ENCODE results near the gene THAP4.

Gene THAP4

DNA sequence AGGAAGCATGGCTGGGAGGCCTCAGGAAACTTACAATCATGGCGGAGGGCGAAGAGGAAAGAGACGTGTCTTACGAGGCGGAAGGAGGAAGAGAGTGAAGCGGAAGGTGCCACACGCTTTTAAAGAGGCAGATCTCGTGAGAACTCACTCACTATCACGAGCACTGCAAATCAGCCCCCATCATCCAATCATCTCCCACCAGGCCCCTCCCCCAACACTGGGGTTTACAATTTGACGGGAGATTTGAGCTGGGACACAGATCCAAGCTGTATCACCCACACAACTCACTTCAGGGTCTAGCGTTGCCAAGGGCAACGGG lies 83.5 kb downstream of the THAP4 start:
- no peak for DNase-seq (ENCODE audit: extremely low read depth in 1 of 2, low read depth in 1 of 2)

DNA sequence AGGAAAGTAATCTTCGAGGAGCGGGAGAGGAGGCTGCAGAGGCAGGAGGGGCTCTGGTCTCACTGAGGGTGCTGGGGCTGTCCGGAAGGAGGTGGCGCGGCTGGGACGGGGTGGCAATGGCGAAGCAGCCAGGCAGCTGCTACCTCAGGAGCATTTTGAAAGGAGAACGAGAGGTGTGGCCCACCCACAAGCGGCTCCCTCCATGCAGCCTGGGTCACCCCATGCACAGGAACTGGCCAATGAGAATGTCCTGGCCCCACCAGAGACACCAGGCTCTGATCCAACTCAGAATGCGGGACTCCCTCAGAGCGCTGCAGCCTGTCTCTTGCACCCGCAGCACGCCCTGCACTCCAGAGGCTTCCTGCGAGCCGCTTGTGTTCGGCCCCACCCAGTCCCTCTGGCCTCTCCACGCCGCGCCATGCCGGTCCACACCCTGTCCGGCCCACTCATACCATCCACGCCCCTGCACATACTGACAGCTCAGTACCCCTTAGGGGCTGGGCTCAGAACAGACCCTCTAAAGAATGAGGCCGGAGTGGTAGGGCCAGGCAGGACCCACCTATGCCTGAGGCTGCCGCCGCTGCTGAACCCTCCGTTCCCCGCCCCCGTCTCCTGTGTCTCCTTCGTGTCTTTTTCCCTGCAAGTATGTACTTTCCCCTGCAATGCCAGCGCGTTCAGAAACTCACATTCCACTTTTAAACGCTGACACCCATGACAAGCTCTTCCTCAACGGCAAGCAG lies 84.8 kb downstream of the THAP4 start:
- no peak for DNase-seq (ENCODE audit: extremely low read depth in 1 of 2, low read depth in 1 of 2)

DNA sequence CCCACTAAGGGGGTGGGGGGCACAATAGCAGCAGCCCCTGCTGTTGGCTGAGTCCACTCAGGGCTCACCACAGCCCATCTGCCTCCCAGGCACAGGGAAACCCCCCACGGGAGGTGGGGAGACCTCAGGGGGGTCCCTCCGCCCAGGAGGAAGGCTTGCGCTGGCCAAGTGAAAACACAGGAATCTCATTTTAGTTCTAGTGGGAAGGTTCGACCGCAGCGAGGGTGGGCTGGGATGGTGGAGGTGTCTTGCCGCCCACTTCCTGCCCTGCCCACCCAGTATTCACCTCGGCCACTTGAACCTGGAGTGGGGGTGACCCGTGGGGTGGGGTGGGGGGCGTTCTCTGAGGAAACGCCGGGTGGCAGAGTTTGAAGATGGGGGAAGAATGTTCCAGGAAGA lies 85.4 kb downstream of the THAP4 start:
- no peak for DNase-seq (ENCODE audit: extremely low read depth in 1 of 2, low read depth in 1 of 2)

DNA sequence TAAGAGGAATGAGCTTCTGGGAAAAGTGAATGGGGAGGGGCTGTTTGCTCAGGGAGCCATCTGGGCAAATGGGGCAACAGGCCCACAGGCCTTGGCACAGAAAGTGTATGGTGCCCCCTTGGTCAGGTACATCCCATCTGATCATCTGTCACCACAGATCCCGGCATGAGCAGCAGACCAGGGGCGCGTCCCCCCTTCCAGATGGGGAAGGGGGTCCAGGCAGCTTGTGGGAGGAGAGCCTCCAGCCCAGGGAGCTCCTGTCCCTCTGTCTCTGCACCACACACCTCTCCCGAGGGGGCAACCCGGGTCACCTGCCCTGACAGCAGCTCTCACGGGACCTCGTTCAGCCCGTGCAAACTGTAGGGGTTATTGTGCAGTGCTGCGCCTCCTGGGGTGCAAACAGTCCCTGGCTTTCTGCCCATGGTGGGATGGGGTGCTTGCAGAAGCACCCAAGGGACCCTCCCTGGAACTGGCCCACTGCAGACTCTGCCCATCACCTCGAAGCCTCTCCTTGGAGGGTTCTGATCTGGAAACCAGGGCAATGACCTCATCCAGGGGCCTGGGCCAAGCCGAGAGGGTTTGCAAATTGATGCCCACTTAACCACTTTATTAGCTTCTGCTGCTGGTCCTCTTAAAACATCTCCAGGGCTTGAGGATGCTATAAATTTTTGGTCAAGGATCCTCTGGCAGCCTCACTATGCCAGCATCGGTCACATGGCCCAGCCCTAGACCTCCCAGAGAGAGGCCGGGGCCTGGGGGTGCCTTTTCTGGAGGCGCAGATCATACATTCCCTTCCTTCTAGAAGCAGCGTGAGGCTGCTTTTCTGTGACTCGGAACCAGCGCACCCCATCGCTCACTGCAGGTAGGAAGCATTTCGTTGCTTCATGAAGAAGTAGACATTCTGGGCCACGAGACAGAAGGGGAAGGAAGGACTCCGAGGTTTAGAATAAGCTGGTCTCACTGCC lies 86.1 kb downstream of the THAP4 start:
- DNase-seq (ENCODE audit: extremely low read depth in 1 of 2, low read depth in 1 of 2), result no peak

DNA sequence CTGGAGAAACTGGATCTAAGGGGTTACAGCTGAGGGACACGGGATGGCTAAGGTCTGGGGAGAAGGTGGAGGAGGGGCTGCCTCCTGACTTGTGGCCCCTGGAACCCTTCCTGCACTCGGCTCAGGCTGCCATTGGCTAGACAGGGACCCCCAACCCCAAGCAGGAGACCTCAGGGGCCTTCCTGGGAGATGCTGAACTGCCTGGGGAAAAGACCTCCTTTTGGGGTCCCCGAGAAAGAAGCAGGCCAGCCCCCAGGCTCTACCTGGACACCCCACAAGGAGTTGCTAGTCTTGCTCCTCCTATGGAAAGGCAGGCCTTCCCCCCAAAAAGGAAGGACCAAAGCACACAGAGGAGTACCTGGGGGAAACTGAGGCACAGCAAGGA lies 88.5 kb downstream of the THAP4 start:
- DNase-seq (ENCODE audit: extremely low read depth in 1 of 2, low read depth in 1 of 2), result no peak

DNA sequence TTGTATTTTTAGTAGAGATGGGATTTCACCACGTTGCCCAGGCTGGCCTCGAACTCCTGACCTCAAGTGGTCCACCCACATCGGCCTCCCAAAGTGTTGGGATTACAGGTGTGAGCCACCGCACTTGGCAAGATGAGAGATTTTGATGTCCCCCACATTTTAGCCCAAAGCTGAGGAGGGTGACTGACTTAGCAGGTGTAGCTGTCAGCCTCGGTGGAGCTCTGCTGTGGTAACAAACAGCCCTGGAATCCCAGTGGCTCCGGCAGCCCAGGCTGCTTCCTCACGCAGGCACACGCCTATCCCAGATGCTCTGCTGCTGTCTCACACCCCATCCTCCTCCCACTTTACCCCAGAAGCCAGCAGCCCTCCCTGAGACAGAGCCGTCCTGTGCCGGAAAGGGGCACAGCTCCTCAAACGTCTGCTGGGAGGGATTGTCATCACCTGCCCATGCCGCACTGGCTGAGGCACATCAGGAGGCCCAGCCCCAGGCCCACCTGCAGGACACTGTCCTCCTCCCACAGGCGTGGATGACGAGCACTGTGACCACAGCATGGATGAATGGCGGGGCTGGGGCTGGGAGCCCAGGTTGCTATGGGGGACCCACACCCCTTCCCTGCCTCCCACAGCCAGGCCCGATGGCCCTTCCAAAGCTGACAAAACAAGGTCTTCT lies 89.0 kb downstream of the THAP4 start:
- DNase-seq (ENCODE audit: extremely low read depth in 1 of 2, low read depth in 1 of 2), result no peak

DNA sequence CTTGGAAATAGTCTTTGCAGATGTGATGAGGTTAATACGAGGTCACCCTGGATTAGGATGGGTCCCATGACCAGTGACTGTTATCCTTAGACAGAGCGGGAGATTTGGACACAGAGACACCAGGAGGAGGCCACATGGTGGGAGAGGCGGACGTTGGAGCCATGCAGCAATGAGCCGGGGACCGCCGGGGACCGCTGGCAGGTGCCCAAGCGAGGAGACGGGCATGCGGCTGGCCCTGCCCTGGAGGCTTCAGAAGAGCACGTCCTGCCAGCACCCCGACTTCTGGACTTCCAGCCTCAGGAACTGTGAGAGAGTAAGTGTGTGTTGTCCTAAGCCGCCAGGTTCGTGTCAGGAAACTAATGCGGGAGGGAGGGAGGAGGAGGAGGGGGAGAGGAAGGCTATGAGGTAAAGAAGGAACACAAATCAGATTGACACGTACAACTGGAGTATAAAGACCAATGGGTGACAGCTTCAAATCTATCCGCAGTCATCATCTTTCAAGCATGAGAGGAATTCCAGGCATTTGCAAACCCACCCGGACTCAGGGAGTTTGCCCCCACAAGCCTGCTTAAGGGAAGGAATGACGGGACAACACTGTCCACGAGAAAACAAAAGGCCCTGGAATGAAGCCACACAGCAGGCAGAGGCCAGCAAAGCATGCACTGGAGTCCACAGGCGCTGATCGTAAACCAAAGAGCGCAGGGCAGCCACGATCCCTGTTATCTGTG lies 90.0 kb downstream of the THAP4 start:
- no peak for DNase-seq (ENCODE audit: extremely low read depth in 1 of 2, low read depth in 1 of 2)

DNA sequence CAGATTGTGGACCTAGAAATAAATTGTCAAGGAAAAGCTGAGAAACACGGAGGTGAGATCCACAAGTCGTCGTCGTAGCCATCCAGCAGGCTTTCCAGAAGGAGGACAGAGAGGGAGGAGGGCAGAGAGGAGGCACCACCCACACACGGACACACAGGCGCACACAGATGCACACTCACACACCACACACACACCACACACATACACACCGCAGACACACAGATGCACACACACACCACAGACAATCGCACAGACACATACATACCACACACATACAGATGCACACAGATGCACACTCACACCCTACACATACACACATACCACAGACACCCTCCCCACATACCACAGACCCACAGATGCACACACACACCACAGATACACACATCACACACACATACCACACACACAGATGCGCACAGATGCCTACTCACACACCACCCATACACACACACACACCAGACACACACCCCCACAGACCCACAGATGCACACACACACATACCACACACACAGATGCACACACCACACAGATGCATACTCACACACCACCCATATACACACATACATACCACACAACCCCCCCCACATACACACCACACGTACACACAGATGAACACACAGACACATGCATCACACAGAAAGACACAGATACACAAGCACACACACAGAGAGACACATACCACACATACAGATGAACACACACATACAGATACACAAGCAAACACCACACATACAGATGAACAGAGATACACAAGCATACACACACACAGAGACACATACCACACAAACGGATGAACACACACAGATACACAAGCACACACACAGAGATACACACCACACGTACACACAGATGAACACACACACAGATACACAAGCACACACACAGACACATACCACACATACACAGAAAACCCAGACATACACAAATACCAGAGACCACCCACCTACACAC lies 91.2 kb downstream of the THAP4 start:
- no peak for DNase-seq (ENCODE audit: extremely low read depth in 1 of 2, low read depth in 1 of 2)

DNA sequence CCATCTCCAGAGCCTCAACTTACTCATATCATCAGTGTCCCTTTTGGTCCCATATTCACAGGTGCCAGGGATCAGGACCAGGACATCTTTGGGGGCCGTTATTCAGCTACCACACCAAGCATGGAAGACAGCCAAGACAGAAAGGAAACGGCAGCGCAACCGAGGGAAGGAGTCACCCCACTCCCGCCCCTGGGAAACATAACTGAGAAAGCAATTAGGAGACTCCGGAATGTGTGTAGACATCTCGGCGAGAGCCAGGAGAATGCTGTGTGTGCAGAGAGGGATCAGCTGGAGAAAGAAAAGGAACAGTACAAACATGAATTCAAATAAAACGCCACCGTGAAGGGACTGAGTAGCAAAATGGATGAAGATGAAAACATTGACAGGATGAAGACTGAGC lies 91.9 kb downstream of the THAP4 start:
- DNase-seq (ENCODE audit: extremely low read depth in 1 of 2, low read depth in 1 of 2), result no peak

DNA sequence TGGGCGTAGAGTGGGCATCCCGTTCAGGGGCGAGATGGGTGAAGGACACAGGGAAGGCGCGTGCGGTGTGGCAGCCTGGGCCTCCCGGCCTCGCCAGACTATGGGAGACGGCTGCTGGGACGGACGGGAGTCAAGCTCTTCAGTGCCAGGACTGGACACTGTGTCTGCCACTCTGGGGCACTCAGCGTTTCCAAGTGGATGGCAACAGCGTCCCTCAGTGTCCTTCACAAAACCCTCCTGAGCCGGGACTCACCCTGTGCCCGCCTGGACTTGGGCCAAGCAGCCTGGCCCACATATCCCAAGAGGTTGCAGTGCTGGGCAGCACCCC lies 94.7 kb downstream of the THAP4 start:
- DNase-seq (ENCODE audit: extremely low read depth in 1 of 2, low read depth in 1 of 2), result no peak

DNA sequence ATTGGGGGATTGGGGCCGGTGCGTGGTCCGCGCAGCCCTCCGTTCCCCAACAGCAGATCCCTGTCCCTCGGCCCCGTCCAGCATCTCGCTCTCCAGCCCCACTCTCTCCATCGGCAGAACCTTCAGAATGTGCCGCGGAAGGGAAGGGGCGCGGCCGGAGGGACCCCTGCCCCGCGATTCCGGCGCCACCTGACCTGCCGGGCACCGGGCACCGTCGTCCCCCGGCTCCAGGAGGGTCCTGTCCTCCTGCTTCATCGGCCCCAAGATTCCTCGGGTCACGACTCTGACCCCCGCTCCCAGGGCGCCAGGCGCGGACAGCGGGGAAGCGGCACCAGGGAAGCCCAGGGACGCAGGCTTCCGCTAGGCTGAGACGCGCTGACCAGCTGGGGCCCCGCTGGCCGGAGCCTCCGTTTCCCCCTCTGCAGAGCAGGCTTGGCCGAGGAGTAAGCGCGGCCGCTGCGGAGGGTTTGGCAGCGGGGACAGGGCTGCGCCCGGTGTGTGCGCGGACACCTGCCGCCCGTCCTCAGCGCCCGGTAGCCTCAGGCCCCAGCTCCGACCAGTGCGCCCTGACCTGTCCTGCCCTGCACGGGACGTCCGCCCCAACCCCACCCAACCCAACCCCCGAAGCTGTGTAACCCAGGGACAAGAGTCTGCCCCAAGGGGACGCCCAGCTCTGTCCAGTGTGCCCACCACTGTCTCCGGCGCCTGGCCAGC lies 95.2 kb downstream of the THAP4 start:
- DNase-seq (ENCODE audit: extremely low read depth in 1 of 2, low read depth in 1 of 2), result no peak

DNA sequence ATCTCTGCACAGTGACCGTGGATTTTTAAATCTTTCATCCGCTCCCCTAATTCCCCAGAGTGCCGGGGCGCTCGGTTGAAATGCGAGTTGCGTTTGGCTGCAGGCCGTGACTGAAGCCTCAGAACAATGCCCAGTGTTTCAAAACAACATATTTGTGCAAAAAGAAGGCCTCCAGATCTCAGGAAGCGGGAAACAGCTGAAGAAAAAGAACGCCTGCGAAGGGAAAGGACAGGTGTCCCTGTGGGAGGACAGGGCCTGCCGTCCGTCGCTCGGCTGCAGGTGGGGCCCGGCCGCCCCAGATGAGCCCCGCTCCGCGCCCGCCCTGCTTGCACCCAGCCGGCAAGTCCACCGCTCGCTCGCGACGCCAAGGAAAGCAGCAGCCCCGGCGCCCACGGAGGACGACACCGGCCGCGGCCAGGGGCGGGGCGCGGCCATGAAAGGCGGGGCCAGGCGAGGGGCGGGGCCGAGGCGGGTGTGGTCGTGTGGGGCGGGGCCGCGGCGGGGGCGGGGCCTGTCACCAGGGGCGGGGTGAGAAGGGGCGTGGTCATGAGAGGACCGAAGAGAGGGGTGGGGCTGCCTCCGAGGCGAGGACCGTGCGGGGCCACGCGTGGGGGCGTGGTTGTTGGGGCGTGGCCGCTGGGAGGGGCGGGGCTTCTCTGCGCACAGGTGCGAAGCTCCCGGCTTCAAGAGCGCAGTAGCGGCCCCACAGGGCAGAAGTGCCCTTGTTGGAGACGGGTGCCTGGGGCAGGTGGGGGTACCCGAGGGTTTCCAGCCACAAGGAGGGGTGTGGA lies 96.0 kb downstream of the THAP4 start:
- DNase-seq (ENCODE audit: extremely low read depth in 1 of 2, low read depth in 1 of 2), result peak; percentile 21 to 40

DNA sequence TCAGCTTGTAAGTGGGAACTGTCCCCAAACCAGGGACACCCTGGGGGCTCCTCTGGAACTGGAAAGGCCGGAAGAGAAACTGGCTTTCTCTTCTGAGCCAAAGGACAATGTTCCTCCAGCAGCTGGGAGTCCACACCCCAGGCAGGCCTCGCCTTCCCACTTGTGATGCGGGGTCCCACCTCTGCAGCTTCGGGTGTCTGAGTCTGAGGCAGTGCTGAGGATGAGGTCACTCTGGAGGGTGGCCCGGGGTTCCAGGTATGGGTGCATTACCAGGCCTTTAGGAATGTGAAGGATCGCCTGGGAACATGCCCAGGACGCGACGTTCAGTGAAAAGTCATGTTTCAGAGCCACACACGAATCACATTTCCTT lies 96.6 kb downstream of the THAP4 start:
- no peak for DNase-seq (ENCODE audit: extremely low read depth in 1 of 2, low read depth in 1 of 2)

DNA sequence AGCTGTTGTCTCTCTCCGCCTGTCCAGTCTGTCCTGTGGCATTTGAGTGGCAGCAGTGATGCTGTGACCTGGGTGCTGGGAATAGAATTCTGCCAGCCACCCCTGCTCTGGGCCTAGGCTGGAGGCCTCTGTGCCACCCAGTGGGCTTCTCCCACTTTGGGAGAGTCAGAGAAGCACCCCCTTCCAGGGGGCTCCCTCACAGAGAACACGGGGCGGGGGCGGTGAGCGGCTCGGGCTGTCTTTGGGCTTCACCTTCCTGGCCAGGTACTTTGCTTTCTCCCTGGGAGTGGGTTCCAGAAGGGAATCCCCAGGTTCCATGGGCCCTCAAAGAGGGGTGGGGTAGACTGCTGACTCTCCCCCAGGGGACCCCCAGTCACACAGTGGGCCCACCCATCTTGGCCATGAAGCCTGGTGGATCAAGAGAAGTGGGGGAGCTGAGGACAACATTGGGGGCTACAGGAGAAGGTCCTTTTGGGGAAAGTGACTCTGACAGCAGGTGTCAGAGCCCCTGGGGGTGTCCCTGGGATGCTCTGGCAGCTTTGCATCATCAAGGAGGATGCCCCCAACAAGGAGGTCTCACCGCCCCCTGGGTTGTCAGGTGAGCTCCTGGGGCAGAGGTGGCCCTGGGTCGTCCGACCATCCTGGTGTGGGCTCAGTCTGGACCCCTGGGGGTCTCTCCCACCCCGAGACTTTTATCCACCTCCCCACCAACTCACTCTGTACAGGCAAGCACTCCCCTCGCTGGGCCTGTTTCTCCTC lies 97.2 kb downstream of the THAP4 start:
- no peak for DNase-seq (ENCODE audit: extremely low read depth in 1 of 2, low read depth in 1 of 2)

DNA sequence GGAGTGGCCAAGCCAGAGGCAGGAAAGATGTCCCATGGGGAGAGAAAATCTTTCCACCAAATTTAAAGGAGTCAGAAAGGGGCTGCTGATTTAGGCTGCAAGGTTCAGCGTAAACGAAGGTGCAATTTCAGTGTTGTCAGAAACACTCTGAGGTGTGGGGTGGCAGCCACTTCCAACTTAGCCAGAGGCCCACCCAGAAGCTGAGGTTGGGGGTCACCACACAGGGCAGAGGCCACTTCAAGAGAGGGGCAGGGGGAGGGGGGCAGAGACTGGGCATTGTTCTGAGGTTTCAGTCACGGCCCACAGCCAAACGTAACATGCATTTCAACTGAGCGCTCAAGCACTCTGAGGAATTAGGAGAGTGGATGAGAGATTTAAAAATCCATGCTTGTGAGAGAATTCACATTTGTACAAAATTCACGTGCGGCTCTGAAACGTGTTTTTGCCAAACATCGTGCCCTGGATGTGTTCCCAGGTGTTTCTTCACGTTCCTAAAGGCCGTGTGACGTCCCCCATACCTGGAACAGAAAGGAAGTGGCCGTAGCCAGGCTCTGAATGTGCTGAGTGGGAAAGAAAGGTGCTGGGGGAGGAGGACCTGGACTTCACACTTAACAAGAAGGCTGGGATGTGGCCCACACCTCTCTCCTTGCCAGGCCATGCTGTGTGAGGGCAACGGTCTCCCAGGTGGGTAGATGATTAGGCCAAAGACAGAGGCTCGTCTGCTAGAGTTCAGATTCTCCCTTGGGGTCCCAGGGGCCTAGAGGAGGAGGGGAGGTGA lies 97.9 kb downstream of the THAP4 start:
- DNase-seq (ENCODE audit: extremely low read depth in 1 of 2, low read depth in 1 of 2), result no peak

DNA sequence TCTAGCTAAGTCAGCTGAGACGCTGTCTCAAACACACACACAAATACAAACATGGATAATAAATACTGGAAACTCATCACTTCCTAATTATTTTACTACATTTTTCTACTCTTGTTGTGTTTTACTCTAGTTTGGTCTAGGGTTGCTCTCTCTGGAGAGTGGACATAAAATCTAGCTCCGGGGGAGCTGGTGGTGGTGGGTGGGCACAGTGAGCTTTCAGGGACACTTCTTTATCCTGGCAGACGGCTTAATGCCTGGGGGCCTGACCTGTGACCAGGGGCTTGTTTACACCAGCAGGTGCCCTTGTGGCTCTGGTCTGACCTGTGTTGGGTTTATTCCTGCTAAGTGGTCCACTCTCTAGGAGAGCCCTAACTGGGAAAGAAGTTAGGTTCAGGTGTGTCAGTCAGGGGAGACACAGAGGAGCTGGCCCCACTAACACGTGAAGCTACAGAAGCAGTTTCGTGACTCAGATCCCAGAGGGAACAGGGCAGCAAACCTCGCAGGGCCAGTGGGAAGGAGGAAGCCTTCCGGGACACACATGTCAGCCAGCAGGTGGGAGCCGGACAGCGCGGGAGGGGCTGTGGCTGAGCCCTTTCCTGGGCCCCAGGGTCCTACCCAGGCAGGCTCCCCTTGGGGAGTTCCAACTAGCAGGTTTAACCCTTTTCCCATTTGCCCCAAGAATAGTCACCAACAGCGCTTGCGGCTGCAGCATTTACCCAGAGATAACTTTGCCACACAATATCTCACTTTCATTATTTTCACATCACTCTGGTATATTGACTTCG lies 100.9 kb downstream of the THAP4 start:
- no peak for DNase-seq (ENCODE audit: extremely low read depth in 1 of 2, low read depth in 1 of 2)

Data from activated CD8-positive, alpha-beta memory T cell treated with anti-CD3 and anti-CD28 coated beads for 1 hour (primary cell).